Measurements from ENCODE around the gene DST. TPM values are rescaled to one million over a fixed set of nuclear protein-coding genes. Genes with fewer than 3 reads are reported as not detected.

The DST gene
- total and polyA plus RNA-seq, 2 of the 8 experiments (the other 6 are each of a cell fraction or from before 2014, with no cell fraction given), result 49.4 to 116 TPM

DNA sequence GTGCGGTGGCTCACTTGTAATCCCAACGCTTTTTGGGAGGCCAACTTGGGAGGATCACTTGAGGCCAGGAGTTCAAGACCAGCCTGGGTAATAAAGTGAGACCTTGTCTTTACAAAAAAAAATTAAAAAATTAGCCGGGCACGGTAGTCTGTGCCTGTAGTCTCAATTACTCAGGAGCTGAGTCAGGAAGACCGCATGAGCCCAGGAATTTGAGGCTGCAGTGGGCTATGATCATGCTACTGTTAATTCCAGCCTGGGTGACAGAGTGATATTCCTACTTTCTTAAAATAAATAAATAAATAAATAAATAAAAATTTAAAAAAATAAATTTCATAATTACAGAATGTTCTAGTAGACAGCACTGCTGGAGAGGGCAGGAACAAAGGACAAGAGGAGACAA is 62.4 kb downstream of the DST start (continued):
- TF ChIP-seq, protein P1, sequence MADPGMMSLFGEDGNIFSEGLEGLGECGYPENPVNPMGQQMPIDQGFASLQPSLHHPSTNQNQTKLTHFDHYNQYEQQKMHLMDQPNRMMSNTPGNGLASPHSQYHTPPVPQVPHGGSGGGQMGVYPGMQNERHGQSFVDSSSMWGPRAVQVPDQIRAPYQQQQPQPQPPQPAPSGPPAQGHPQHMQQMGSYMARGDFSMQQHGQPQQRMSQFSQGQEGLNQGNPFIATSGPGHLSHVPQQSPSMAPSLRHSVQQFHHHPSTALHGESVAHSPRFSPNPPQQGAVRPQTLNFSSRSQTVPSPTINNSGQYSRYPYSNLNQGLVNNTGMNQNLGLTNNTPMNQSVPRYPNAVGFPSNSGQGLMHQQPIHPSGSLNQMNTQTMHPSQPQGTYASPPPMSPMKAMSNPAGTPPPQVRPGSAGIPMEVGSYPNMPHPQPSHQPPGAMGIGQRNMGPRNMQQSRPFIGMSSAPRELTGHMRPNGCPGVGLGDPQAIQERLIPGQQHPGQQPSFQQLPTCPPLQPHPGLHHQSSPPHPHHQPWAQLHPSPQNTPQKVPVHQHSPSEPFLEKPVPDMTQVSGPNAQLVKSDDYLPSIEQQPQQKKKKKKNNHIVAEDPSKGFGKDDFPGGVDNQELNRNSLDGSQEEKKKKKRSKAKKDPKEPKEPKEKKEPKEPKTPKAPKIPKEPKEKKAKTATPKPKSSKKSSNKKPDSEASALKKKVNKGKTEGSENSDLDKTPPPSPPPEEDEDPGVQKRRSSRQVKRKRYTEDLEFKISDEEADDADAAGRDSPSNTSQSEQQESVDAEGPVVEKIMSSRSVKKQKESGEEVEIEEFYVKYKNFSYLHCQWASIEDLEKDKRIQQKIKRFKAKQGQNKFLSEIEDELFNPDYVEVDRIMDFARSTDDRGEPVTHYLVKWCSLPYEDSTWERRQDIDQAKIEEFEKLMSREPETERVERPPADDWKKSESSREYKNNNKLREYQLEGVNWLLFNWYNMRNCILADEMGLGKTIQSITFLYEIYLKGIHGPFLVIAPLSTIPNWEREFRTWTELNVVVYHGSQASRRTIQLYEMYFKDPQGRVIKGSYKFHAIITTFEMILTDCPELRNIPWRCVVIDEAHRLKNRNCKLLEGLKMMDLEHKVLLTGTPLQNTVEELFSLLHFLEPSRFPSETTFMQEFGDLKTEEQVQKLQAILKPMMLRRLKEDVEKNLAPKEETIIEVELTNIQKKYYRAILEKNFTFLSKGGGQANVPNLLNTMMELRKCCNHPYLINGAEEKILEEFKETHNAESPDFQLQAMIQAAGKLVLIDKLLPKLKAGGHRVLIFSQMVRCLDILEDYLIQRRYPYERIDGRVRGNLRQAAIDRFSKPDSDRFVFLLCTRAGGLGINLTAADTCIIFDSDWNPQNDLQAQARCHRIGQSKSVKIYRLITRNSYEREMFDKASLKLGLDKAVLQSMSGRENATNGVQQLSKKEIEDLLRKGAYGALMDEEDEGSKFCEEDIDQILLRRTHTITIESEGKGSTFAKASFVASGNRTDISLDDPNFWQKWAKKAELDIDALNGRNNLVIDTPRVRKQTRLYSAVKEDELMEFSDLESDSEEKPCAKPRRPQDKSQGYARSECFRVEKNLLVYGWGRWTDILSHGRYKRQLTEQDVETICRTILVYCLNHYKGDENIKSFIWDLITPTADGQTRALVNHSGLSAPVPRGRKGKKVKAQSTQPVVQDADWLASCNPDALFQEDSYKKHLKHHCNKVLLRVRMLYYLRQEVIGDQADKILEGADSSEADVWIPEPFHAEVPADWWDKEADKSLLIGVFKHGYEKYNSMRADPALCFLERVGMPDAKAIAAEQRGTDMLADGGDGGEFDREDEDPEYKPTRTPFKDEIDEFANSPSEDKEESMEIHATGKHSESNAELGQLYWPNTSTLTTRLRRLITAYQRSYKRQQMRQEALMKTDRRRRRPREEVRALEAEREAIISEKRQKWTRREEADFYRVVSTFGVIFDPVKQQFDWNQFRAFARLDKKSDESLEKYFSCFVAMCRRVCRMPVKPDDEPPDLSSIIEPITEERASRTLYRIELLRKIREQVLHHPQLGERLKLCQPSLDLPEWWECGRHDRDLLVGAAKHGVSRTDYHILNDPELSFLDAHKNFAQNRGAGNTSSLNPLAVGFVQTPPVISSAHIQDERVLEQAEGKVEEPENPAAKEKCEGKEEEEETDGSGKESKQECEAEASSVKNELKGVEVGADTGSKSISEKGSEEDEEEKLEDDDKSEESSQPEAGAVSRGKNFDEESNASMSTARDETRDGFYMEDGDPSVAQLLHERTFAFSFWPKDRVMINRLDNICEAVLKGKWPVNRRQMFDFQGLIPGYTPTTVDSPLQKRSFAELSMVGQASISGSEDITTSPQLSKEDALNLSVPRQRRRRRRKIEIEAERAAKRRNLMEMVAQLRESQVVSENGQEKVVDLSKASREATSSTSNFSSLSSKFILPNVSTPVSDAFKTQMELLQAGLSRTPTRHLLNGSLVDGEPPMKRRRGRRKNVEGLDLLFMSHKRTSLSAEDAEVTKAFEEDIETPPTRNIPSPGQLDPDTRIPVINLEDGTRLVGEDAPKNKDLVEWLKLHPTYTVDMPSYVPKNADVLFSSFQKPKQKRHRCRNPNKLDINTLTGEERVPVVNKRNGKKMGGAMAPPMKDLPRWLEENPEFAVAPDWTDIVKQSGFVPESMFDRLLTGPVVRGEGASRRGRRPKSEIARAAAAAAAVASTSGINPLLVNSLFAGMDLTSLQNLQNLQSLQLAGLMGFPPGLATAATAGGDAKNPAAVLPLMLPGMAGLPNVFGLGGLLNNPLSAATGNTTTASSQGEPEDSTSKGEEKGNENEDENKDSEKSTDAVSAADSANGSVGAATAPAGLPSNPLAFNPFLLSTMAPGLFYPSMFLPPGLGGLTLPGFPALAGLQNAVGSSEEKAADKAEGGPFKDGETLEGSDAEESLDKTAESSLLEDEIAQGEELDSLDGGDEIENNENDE (IDR thresholded peaks at IDR 0.05; ENCODE audit: insufficient replicate concordance, low read length), result no peak
- TF ChIP-seq SIRT6 (IDR thresholded peaks at IDR 0.05; ENCODE audit: low read length) (no peak), SUZ12 (IDR thresholded peaks at IDR 0.05; ENCODE audit: low read length) (no peak), TCF12 (IDR thresholded peaks at IDR 0.05; ENCODE audit: low read depth, low read length) (no peak), TAF1 (IDR thresholded peaks at IDR 0.05; ENCODE audit: low read depth, low read length) (no peak), GABPA (IDR thresholded peaks at IDR 0.05; ENCODE audit: borderline replicate concordance, insufficient read depth, low read length) (no peak), KDM5A (IDR thresholded peaks at IDR 0.05; ENCODE audit: low read length) (no peak), POU5F1 (IDR thresholded peaks at IDR 0.05; ENCODE audit: low read depth, low read length) (no peak), RFX5 (IDR thresholded peaks at IDR 0.05; ENCODE audit: borderline replicate concordance, low read depth, low read length) (no peak)
